Testis (tissue), 3 donors: ENCODE data around the gene DLG5. TPM values are rescaled to one million over a fixed set of nuclear protein-coding genes. Genes with fewer than 3 reads are reported as not detected.

Experiments used
- DNase-seq: peaks from one replicate; pipeline ENCODE4 v3.0.0-alpha.2; 2019
- H3K27ac ChIP-seq, 2 donors: fragments of 200-600 bp; sonication (generic); one replicate each; pipeline ENCODE4 v1.5.1; 2019
- H3K27me3 ChIP-seq: fragments of 200-600 bp; sonication (generic); one replicate; pipeline ENCODE4 v1.5.1; 2019
- H3K36me3 ChIP-seq: fragments of 200-600 bp; sonication (generic); one replicate; pipeline ENCODE4 v1.5.1; 2017; ENCODE audit warnings: low read depth; ENCODE audit errors: missing control alignments
- H3K4me1 ChIP-seq: fragments of 200-600 bp; sonication (generic); one replicate; pipeline ENCODE4 v1.5.1; 2019
- H3K4me3 ChIP-seq, 2 donors: fragments of 200-600 bp; sonication (generic); one replicate each; pipeline ENCODE4 v1.5.1; 2017 to 2019
- H3K9me3 ChIP-seq: fragments of 200-600 bp; sonication (generic); one replicate; pipeline ENCODE4 v1.5.1; 2017
- CTCF ChIP-seq, 3 experiments: fragments of 450-650 bp in 2 of 3; fragments of 200-600 bp in 1 of 3; sonication (generic) in 1 of 3; IDR thresholded peaks; one replicate each; pipeline ENCODE4 v1.5.1; 2016 to 2019; ENCODE audit warnings: antibody characterized with exemption in 3 of 3, mild to moderate bottlenecking in 2 of 3, moderate library complexity in 1 of 3
- POLR2A ChIP-seq: fragments of 450-650 bp; IDR thresholded peaks from one replicate; pipeline ENCODE4 v1.6.1; 2017; ENCODE audit warnings: antibody characterized with exemption, mild to moderate bottlenecking, moderate library complexity
- WGBS, 2 donors: methylation state at CpG; one replicate each; pipeline ENCODE4 v1.1.5; 2018; 5-methylcytosine and 5-hydroxymethylcytosine counted together
- intact Hi-C: fragments of 100-400 bp; cut with DNase I; formaldehyde crosslinking; loops from one replicate; pipeline ENCODE4 v1.15.1; 2023; ENCODE audit warnings: low total_unique reads
- polyA plus RNA-seq: library from polyadenylated mRNA; stranded (reverse); fragments of 350-450 nt; fragmentation: Illumina TruSeq; extraction: RNeasy Lipid Tissue Mini Kit (QIAGEN cat#74804); gene quantifications from one replicate; pipeline ENCODE4 v1.2.3, GENCODE V29; 2014; ENCODE audit warnings: low read depth, low replicate concordance; ENCODE audit not compliant: insufficient read depth
- total RNA-seq, 2 donors: library from RNA; depleted of rRNA; stranded (reverse); fragments of >200 nt; gene quantifications; one replicate each; pipeline ENCODE4 v1.2.3, GENCODE V29; 2016

The DLG5 gene
- total and polyA plus RNA-seq, 3 donors from 2014 or later = 26.9 to 54.8 (median 50.1) TPM

- 83 to 89% methylated on average over 6 of the region's 6 CpGs for WGBS, 2 donors
- Histone ChIP-seq H3K4me3 (no peak overlapping the region), H3K27ac (no peak overlapping the region), H3K4me1 (peaks cover 7% of the 10 kb centered on the region), H3K27me3 (no peaks in the 10 kb centered on the region), H3K9me3 (no peaks in the 10 kb centered on the region), H3K36me3 (no peaks in the 10 kb centered on the region)
- intact Hi-C loops = no loop called here
- TF ChIP-seq POLR2A = no peak
- no peak for TF ChIP-seq CTCF (IDR thresholded peaks at IDR 0.05)
- no peak for DNase-seq
Observed at GRCh38 chr10:77867124-77867719, 59.3 kb downstream of the DLG5 start.

GRCh38 chr10:77866598-77866997 lies 60.0 kb downstream of the DLG5 start:
- no peak for DNase-seq
- Histone ChIP-seq H3K4me3 (no peak overlapping the region), H3K27ac (no peak overlapping the region), H3K9me3 (no peaks in the 10 kb centered on the region), H3K27me3 (no peaks in the 10 kb centered on the region), H3K36me3 (no peaks in the 10 kb centered on the region), H3K4me1 (peaks cover 4% of the 10 kb centered on the region)
- no peak for TF ChIP-seq CTCF (IDR thresholded peaks at IDR 0.05)
- no peak for TF ChIP-seq POLR2A
- WGBS, 2 donors = 90 to 95% methylated on average over 3 of the region's 3 CpGs
- intact Hi-C loops = no loop called here

DNA sequence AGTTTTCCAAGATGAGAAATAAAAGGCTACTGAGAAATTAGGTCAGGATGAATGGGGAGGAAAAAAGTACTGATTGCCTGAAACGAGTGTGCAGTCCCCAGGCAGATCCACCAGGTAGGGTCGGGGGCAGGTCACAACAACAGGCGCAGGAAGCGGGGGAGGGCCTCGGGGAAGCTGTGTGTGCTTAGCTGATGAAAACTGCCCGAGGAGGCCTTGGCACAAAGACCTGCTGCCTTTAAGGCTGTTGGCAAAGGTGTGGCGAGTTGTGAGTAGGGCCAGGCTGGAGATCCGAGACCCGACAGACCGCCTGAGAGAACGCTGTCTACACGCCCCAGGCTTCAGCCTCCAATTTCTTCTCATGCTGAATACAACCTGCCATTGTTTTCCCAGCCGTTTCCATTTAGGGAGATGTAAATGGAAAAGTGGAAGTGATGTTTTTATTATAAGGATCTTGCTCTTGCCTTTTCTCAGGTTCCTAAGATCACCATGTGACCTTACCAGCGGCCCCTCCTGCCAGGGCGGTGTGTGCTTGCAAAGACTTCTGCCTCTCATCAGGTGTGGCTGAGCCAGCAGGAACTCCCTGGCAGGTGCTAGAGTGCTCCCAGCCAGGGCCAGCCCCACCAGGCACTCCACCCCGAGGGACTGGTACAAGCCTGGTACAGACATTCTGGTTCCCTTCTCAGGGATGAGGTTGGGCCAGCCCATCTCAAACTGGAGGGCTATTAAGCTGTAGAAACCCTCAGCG lies 60.8 kb downstream of the DLG5 start:
- Histone ChIP-seq H3K4me1 (peaks cover 4% of the 10 kb centered on the region), H3K4me3 (no peak overlapping the region), H3K36me3 (no peaks in the 10 kb centered on the region), H3K9me3 (no peaks in the 10 kb centered on the region), H3K27ac (peak overlapping the region in 1 of 2 donors; percentile 26), H3K27me3 (no peaks in the 10 kb centered on the region)
- no peak for TF ChIP-seq CTCF (IDR thresholded peaks at IDR 0.05)
- no peak for TF ChIP-seq POLR2A
- WGBS, 2 donors = 54 to 62% methylated on average over 16 to 17 of the region's 17 CpGs
- DNase-seq = no peak
- intact Hi-C loops = no loop called here

DNA sequence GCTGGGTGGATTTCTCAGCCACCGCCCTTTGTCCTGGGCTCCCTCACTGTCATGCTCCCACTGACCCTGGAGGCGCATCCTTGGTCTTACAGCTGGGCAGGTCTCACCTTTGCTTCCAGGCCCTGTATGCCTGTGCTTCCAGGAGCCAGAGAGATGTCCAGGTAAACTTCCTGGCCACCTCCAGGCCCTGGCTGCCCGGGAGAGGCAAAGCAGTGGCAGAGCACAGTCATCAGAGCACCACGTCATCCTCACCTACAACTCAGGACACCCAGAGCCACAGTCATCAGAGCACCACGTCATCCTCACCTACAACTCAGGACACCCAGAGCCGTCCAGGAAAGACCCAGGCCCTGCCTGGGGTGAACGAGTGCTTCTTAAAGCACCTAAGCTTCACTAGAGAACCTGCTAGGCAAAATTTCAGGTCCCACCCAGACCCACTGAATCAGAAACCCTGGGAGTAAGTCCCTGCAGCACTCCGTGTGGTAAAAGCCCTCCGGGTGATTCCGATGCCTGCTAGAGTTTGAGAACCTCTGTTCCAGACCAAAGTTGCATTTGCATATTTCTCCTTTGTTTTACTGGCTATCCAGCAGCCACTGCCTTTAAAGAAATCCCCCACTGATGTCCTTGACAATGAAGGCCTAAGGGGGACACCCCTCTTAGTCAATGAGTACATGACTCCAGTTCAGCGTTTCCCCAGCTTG lies 62.3 kb downstream of the DLG5 start:
- intact Hi-C loops = no loop called here
- Histone ChIP-seq H3K4me1 (peaks cover 4% of the 10 kb centered on the region), H3K27me3 (no peaks in the 10 kb centered on the region), H3K4me3 (no peak overlapping the region), H3K27ac (no peak overlapping the region), H3K36me3 (no peaks in the 10 kb centered on the region), H3K9me3 (no peaks in the 10 kb centered on the region)
- 85 to 87% methylated on average over 8 to 11 of the region's 11 CpGs for WGBS, 2 donors
- no peak for DNase-seq
- no peak for TF ChIP-seq POLR2A
- no peak for TF ChIP-seq CTCF (IDR thresholded peaks at IDR 0.05)
